NCI-H146 treated with DMSO at 0.1 percent for 48 hours (cell line): Measurements from ENCODE around the gene PODNL1.
"Not testable (repeated sequence)": the region's sequence is repeated elsewhere in the genome, so short reads cannot be mapped to it uniquely, and the experiment has no call there.

Experiments
- DNase-seq: peaks from one replicate; lab custom pipeline; 2025; ENCODE audit not compliant: unreplicated experiment; lab: John Stamatoyannopoulos, UW

The PODNL1 gene

DNA sequence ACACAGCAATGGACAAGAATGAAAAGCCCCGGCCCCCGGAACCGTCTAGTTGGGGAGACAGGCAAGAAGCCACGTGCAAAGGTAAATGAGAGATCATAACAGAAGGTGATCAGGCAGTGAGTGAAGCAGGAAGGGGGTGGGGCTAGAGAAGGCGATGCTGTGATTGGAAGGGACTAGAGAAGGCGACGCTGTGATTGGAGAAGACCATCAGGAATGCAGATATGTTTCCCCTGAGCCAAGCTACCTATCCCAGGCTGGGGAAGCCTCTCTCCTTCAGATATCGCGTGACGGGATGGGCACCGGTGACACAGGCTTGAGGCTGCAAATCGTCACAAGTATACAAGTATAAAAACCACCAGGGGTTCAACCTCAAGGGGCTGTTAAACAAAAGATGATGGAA lies 35.9 kb upstream of the PODNL1 start:
- peak; percentile 21 for DNase-seq

GRCh38 chr19:13973479-13973878 lies 35.3 kb upstream of the PODNL1 start:
- DNase-seq, result not testable (repeated sequence)

- no peak for DNase-seq
These were observed 34.3 kb upstream of the PODNL1 start for GRCh38 chr19:13972368-13973155.

DNA sequence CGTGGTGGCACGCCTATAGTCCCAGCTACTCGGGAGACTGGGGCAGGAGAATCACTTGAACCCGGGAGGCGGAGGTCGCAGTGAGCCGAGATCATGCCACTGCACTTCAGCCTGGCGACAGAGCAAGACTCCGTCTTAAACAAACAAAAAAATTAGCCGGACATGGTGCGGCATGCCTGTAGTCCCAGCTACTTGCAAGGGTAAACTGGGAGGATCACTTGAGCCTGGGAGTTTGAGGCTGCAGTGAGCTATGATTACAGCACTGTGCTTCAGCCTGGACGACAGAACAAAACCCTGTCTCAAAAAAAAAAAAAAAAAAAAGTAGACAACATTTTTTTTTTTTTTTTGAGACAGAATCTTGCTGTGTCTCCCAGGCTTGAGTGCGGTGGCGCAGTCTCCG lies 33.7 kb upstream of the PODNL1 start:
- DNase-seq, result not testable (repeated sequence)

DNA sequence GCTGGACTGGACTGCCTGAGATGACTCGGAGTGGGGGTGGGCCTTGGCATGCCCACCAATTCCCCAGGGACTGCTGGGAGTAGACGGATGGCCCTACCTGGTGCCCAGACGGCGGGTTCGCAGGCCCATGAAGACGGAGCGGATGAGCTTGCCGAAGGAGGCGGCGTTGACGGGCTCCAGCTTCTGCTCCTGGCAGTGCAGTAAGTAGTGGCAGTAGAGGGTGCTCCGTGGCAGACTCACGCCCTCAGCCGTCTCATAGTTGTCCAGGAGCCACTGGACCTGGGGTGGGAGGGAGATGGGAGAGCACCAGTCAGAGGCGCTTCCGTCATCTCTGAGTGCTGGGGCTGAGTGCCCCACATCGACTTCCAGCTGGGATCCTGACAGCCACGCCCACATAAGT lies 31.7 kb upstream of the PODNL1 start:
- no peak for DNase-seq

- no peak for DNase-seq
These were observed 30.8 kb upstream of the PODNL1 start for GRCh38 chr19:13968999-13969398.

DNA sequence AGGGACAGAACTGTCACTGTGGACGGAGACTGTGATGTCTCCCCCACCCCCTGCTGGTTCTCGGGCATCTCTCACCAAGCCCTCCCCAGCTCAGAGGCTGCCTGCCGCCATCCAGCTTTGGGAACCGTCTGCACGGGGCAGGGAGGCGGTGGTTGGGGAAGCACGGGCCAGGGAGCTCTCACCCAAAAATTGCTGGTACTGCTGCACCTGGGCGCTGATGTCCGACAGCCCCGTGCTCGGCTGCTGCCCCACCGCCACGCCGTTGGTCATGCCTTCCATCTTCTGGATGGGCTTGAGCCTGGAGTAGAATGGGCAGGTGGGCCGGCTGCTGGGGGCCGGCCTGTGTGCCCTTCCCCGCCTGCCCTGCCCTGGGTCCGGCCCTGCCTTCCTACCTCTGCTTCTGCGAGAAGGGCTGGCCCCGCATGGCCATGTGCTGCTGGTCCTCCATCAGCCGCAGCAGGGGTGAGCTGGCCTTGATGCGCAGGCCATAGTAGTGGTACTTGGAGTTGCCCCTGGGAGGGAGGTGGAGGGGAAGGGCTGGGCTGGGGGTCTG lies 30.2 kb upstream of the PODNL1 start:
- no peak for DNase-seq

DNA sequence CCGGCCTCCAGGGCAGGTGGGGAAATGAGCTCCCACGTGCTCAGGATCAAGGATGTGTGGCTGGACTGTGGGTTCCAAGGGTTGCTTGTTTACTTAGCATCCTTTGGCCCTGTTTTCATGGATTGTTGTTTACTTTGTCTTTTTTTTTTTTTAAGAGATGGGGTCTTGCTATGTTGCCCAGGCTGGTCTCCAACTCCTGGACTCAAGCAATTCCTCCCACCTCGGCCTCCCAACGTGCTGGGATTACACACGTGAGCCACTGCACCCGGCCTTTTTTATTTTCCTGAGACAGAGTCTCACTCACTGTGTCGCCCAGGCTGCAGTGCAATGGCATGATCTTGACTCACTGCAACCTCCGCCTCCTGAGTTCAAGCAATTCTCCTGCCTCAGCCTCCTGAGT lies 29.0 kb upstream of the PODNL1 start:
- DNase-seq, result not testable (repeated sequence)

DNA sequence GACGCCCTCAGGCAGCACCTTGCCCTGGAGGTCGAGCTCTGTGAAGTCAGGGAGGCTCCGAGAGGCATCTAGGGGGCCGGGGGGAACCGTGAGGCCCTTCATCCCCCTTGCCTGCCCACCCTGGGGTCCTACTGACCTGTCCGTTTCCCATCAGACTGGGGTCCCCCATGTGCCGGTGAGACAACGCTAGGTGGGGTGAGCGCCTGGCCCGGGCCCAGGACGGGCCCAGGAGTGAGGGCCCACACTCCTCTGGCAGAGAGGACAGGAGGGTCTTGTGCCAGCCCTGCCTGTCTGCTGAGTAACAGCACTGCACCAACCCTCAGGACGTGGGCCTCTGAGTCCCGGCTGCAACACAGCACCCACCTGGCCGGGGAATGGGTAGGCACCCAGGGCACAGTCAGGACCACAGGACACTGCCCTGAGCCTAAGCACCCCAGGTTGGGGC lies 28.5 kb upstream of the PODNL1 start:
- no peak for DNase-seq

DNA sequence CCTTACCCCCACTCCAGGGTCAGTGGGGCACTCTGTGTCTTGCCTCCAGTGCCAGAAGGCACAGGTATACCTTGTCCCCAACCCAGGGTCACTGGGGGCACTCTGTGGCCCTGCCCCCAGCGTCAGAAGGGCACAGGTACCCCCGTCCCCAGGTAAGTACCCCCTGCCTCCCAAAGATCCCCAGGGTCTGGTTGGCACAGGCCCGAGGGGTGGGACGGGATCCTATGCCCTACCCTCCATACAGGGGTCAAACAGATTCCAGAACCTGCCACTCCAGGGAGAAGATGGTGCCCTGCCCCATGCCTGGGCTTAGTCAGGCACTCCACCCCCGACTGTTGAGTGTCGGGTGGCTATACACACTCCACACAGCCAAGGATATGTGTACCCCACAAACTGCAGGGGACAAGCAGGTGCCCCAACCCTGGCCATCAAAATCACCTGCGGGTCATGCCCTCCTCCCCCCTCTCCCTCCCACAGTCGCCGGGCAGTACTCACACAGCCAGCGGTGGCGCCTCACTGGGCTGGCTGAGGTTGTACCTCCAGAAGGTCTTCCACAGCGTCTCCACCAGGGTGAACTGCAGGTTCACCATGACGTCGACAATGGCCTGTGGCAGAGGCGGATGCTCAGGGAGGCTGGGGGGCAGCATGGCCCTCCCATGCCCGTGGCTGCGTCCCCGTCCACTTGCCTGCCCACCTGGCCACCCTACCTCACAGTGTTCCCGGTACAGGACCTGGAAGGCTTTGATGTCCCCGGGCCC lies 27.9 kb upstream of the PODNL1 start:
- DNase-seq, result no peak

- no peak for DNase-seq
These were observed 27.2 kb upstream of the PODNL1 start for GRCh38 chr19:13965377-13965896.

DNA sequence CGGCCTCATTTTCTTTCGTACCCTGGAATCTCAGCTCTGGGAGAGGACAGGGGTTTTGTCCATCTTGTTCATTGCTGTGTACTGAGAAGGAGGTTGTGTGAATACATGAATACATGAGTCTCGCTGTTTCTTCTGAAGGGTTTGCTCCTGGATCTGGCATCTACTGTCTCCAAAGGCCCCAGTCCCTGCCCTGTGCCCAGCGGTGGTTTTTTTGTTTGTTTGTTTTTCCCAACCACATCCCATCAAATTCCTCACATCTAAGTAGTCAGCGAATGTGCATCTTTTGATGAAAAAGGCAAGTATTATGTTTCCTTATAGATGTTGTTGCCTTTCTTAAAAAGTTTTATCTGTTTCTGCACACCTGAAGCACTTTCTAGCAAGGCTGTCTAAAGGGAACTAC lies 26.6 kb upstream of the PODNL1 start:
- DNase-seq, result no peak

DNA sequence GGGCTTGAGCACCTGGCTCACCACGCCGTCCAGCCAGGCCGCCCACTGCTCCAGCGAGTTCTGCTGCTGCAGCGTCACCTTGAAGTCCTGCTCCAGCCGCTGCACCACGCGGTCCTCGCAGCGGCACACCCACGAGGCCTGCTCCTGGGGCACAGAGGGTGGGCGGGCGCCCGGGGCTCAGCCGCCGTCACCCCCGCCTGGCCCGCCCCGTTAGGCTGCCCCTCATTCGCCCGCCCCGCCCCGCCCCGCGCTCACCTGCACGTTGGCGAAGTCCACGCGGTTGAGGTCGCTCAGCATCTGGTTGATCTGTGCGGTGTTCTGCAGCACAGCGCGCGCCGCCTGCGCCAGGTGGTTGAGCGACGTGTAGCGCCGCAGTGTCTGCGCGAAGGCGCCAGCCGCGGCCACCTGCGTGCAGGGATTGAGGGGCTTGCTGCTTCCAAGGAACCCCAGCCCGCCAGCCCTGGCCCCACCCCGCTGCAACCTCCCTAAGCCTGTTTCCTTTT lies 25.4 kb upstream of the PODNL1 start:
- DNase-seq, result no peak

- no peak for DNase-seq
These were observed 24.7 kb upstream of the PODNL1 start for GRCh38 chr19:13962699-13963602.

DNA sequence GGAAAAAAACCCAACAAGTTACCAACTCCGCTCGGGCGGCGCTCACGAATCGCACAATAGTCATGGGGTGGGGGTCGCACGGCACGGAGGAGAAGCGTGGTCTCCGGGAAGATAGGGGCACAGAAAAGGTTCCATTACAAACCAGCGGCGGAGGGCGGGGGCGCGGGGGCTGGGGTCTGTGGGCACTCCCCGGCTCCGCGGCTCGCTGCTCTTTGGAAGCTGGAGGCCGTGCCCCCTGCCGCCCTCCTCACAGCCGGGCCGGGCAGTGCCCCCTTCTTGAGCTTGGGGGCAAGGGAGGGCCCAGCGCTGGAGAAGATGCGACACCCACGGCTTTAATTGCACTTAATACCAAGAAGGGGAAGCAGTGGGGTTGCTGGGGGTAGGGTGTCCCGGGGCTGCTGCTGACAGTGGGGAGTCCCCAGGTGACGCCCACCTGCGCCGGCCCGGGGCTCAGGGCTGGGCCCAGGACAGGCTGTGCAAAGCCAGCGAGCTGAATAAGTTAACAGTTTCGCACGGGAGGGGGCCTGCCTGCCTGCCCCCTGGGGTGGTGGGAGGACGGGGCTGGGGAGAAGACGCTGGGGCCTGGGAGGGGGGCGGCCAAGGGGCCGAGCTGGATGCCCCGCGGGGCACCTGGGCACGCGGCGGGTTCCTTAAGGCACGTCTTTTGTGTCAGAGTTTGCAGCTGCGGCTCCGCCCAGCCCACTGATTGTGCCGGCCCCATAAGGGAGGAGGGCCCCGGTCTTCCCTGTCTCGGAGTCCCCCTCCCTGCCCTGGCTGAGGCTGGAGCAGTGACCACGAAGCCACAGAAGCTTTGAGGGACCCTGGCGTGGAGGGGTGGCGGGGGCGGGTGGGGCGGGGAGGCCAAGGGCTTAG lies 23.8 kb upstream of the PODNL1 start:
- no peak for DNase-seq

- DNase-seq, result no peak
These were observed 22.9 kb upstream of the PODNL1 start for GRCh38 chr19:13960863-13961784.

DNA sequence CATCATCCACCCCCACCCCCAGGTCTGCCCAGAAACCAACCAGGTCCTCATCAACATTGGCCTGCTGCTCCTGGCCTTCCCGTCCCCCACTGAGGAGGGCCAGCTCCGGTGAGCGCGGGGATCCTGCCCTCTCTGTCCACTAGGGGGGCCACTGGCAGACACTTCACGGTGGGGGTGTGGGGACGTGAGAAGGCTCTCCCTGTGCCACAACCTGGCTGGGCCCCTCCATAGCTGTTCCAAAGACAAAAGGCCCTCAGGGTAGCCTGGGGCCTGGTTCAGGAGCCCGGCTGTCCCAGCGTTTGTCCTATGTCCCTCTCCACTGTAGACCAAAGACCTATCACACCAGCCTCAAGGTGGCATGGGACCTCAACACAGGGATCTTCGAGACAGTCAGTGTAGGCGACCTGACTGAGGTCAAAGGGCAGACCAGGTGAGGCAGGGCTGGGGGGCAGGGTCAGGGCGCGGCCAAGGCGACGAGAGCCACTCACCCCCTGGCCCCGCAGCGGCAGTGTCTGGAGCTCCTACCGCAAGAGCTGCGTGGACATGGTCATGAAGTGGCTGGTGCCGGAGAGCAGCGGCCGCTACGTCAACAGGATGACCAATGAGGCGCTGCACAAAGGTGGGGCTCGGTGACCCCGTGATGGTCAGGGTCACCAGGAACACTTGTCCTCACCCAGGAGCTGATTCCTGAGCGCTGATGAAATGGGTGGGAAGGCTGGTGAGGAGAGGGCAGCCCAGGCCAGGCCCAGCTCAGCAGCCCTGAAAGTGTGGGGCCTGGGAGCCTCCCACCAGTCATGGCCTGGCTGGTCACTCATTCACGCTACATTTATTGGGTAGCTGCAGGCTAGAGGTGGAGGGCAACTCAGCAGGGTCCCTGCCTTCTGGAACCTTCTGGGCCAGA lies 22.0 kb upstream of the PODNL1 start:
- DNase-seq, result no peak
